HG03097 (cell line): Measurements from ENCODE around the gene ATXN7L2.

ENCODE experiments used
- ATAC-seq: cut with Tn5 transposase; IDR thresholded peaks from one replicate; pipeline ENCODE4 v1.9.1; 2021; ENCODE audit not compliant: unreplicated experiment, low FRiP score

The ATXN7L2 gene

GRCh38 chr1:109474697-109475096 lies 9.0 kb upstream of the ATXN7L2 start:
- no peak for ATAC-seq

DNA sequence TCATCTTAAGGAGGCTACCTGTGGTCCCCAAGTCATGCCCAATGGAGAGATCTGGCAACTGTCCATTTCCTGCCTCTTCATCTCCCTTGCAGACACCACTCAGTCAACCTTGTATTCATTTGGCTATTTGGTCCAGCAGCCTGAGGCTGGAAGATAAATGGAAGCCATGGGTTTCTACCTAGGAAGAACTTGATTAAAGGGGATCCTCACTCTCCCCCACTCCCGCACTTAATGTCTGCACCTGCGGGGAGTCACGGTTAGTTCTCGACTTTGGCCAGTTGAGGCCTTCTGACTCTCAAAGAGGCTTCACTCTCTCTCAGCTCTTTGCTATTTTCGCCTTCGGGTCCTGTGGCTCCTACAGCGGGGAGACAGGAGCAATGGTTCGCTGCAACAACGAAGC lies 8.4 kb upstream of the ATXN7L2 start:
- no peak for ATAC-seq

GRCh38 chr1:109476825-109477224 lies 6.9 kb upstream of the ATXN7L2 start:
- ATAC-seq, result no peak

- no peak for ATAC-seq
Measured at GRCh38 chr1:109477821-109478220, 5.9 kb upstream of the ATXN7L2 start.

- ATAC-seq, result no peak
Measured at GRCh38 chr1:109478806-109479205, 4.9 kb upstream of the ATXN7L2 start.

DNA sequence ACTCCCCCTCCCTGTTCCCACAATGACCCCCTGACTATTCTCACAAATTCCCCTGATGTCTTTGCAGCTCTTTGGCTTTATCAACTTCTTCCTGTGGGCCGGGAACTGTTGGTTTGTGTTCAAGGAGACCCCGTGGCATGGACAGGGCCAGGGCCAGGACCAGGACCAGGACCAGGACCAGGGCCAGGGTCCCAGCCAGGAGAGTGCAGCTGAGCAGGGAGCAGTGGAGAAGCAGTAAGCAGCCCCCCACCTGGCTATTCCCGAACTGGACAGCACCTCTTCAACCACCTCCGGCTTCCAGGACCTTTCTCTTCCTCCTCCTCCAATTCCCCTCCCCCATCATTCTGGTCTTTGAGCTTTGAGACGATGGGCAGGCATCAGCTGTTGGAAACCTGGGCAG lies 4.4 kb upstream of the ATXN7L2 start:
- no peak for ATAC-seq

DNA sequence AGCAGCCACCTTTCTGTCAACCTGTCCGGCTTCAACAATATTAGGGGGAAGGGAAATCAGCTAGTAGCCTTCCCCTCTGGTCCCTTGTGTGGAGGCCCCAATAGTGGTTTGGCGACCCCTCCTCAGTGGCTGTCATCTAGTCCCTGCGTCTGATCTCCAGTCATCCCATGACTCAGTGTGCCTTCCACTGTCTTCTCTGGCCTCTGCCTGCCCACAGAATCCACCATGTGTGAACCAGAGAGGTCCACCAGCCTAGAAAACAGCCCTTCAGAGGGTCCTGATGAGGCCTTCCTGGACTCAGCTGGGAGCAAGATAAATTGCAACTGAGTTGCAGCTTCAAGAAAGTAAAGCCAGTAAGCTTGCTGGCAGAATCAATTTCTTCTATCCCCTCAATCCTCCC lies 3.8 kb upstream of the ATXN7L2 start:
- no peak for ATAC-seq

GRCh38 chr1:109481646-109482045 lies 2.1 kb upstream of the ATXN7L2 start:
- no peak for ATAC-seq

DNA sequence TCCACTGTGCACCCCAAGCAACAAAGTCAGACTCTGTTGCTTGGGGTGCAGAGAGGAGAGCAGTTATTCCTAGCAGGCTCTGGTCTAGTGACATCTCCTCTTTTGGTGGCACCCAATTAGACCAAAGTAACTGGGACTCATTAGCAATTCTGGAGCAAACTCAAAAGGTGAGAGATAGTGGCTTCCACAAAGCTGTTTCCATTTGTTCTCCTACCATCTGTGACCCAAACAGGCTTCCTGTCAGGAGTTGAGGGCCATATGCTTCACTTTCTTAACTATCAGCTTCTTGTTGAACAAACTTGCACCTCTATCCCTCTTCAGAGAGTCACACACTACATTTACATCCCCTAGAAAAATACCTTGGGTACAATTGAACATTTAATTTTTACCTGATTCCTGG lies 1.5 kb upstream of the ATXN7L2 start:
- ATAC-seq, result no peak

DNA sequence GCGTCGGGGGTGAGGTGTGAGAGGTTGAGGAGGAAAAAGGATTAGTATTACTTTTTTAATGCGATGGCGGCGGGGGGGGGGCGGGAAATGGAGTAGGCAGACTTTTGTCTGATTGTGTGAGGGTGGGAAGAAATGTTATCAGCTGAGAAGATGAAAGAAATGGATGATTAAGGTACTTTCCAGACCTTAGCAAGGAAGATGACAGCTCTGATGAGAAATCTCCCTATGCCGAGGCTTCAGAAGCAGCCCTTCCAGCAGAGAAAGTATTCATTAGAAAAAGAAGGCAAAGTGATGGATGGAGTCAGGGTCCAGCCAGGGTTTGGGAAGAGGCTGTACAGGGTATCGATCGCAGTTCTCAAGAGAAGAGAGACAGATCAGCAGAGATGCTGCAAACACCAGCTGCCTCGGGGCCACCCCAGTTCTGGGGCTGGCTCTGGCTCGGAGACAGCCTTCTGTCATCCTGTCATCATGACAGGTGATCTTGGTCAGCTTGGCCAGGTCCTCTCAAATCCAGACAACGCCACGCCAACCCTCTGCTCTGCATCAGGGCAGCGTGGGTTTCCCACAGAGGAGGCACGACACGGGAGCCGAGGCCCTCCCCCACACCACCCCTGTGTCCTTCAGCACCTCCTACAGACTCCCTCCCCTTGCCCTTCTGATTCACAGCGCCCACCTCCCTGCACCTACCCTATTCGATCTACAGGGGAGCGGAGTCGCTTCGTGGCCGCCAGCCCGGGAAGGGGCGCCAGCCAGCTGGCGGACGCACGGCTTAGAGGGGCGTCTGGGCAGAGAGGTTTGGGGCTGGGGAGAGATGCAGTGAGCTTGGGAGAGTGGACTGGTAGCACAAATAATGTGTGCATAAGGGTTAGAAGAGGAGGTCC lies 674 bp upstream of the ATXN7L2 start:
- ATAC-seq, result peak; percentile 11

DNA sequence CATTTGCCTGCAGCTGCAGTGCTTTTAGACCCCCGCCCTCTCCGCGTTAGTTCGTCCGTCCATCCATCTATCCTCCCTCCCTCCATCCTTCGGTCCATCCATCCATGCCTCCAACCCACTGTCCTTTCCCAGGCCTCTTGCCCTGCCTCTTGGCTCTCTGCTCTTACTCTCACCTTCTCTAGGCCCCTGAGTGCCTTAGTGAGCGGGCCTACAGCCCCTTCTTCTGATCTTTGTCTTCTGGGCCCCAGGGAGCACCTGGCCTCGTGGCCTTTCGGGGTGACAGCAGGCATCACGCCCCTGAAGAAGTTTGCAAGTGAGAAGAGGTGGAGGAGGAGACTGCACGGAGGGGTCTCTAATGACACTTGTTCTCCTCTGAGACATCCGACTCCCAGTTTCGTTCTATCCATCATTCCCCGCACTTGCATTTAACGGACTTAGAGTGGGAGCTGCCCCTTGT lies 842 bp downstream of the ATXN7L2 start:
- no peak for ATAC-seq

GRCh38 chr1:109485001-109485400 lies 1.3 kb downstream of the ATXN7L2 start:
- no peak for ATAC-seq

DNA sequence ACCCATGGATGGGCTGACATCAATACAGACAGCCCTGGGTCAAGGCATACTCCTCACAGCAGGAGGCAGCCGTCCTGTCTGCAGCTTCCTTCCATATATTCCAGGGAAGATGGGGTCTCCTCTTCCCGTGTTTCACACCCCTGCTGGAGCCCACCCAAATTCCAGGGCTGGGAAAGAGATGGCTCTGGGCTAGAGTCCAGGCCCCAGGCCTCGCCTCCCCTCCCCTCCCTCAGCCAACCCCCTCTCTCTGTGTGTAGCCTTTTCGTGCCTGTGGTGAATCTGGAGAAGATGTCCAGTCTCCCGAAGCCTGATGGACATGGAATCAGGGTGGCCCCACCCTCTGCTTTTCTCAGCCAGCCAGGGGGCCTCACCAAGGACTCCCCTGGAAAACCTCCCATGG lies 3.6 kb downstream of the ATXN7L2 start:
- ATAC-seq, result no peak

DNA sequence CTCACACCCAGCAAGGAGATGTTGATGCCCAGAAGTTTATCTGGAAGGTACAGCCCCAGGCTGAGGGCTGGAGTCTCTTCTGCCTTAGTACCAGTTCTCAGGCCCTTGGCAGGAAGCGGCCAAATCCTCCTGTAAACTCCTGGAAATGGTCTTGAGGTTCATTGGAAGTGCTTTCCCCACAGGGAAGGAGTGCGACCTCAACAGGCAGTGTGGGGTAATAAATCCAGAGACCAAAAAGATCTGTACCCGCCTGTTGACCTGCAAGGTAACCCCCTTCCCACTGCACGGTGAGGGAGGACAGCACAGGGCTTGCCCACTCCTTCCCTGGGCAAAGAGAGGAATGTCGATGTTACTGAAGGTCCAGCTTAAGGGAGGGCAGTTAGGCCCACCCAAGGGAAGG lies 4.5 kb downstream of the ATXN7L2 start:
- ATAC-seq, result no peak

- no peak for ATAC-seq
Measured at GRCh38 chr1:109488696-109489095, 5.0 kb downstream of the ATXN7L2 start.

- ATAC-seq, result no peak
Measured at GRCh38 chr1:109490029-109490933, 6.6 kb downstream of the ATXN7L2 start.

DNA sequence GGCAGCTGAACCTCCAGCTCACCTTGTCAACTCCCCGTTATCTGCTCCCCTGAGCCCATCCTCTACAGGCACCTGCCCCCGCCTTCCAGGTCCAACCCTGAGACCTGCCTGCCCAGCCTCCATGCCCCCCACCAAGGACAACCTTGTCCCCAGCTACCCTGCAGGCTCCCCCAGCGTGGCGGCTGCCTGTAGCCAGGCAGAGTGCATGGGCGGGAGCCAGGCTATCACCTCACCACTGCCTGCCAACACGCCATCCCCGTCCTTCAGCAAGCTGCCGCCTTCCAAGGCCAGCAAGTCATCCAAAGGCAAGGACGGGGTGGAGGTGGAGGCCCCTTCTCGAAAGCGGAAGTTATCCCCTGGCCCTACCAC lies 7.2 kb downstream of the ATXN7L2 start:
- ATAC-seq, result no peak

GRCh38 chr1:109491372-109491771 lies 7.7 kb downstream of the ATXN7L2 start:
- ATAC-seq, result no peak

DNA sequence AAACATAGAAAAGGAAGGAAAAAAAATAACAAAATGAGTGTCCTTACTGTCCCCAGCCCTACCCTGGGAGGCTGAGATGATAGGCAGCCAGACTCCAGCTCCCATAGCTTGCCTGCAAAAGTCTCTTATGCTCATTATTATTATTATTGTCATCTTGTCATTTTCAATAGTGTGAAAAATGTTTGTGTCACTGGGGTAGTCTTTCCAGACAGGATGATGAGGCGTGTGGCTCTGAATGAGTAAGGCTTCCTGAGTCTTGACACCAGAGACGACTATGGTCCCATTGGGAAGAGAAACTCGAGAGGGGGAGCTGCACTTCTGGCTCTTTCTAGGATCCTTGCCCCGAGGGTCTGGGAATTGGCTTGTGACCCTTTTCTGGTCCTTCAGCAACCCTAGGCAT lies 9.1 kb downstream of the ATXN7L2 start:
- ATAC-seq, result no peak

DNA sequence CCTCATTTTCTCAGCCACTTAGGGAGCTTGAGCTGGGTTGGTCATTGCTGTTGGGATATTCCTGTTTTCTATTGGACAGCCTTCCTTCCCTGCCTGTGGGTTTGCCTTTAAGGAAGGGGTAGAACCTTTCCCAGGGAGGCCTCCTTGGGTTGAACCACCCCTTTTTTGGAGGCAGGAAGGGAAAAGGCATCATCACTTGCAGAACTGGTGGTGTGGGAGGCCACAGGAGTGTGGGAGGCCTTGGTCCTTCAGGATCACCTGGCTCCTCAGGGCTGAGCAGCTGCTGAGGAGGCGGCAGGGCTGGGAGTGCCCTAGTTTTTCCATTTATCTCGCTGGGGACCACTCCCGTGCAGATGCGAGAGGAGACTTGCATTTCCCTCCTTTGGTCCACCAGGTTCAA lies 9.5 kb downstream of the ATXN7L2 start:
- no peak for ATAC-seq

GRCh38 chr1:109493805-109494539 lies 10.3 kb downstream of the ATXN7L2 start, which contains the start of gene CYB561D1:
Gene CYB561D1, plus strand, starts transcription at chr1:109494094. Its CDS starts 46 bp downstream, at chr1:109494140.
- ATAC-seq, result peak; percentile 79
